HG03108 (cell line): Measurements from ENCODE around the gene SYT2.
"Not testable (repeated sequence)": the region's sequence is repeated elsewhere in the genome, so short reads cannot be mapped to it uniquely, and the experiment has no call there.

Experiments
- ATAC-seq: cut with Tn5 transposase; IDR thresholded peaks from one replicate; pipeline ENCODE4 v1.9.1; 2021; ENCODE audit warnings: moderate library complexity; ENCODE audit not compliant: unreplicated experiment

Gene SYT2

GRCh38 chr1:202553560-202554038 lies 156.7 kb downstream of the SYT2 start:
- ATAC-seq: no peak

GRCh38 chr1:202553078-202553477 lies 157.2 kb downstream of the SYT2 start:
- not testable (repeated sequence) for ATAC-seq

- not testable (repeated sequence) for ATAC-seq
Observed at GRCh38 chr1:202552615-202553014, 157.6 kb downstream of the SYT2 start.

- ATAC-seq: no peak
Observed at GRCh38 chr1:202551683-202552082, 158.6 kb downstream of the SYT2 start.

- not testable (repeated sequence) for ATAC-seq
Observed at GRCh38 chr1:202550088-202550487, 160.2 kb downstream of the SYT2 start.

GRCh38 chr1:202547215-202547614 lies 163.0 kb downstream of the SYT2 start:
- ATAC-seq: no peak

- ATAC-seq: peak; percentile 80
Observed at GRCh38 chr1:202546796-202547195, 163.5 kb downstream of the SYT2 start.

GRCh38 chr1:202546377-202546776 lies 163.9 kb downstream of the SYT2 start:
- ATAC-seq: not testable (repeated sequence)

- ATAC-seq: not testable (repeated sequence)
Observed at GRCh38 chr1:202545647-202546303, 164.5 kb downstream of the SYT2 start.

GRCh38 chr1:202544766-202545449 lies 165.3 kb downstream of the SYT2 start:
- ATAC-seq: not testable (repeated sequence)

- not testable (repeated sequence) for ATAC-seq
Observed at GRCh38 chr1:202543537-202543936, 166.7 kb downstream of the SYT2 start.

- ATAC-seq: not testable (repeated sequence)
Observed at GRCh38 chr1:202542415-202542814, 167.8 kb downstream of the SYT2 start.

- not testable (repeated sequence) for ATAC-seq
Observed at GRCh38 chr1:202540858-202541257, 169.4 kb downstream of the SYT2 start.
